Aorta (tissue), 5 donors: ENCODE measurements around the gene SPIRE1. TPM values are rescaled to one million over a fixed set of nuclear protein-coding genes. Genes with fewer than 3 reads are reported as not detected.

Experiments used
- ATAC-seq: fragments of 200-7000 bp; cut with Tn5 transposase; one replicate; pipeline ENCODE4 v1.9.1; 2022; ENCODE audit warnings: moderate library complexity; ENCODE audit not compliant: low FRiP score
- DNase-seq, 2 donors: peaks; one replicate each; pipeline ENCODE4 v3.0.0-alpha.2; 2020
- H3K27ac ChIP-seq, 2 donors: one replicate each; pipeline ENCODE4 v1.5.1; 2013; ENCODE audit warnings: low read length in 2 of 2, mild to moderate bottlenecking in 2 of 2, moderate library complexity in 2 of 2, control low read depth in 1 of 2, inconsistent platforms in 1 of 2, low read depth in 1 of 2
- H3K27me3 ChIP-seq, 2 donors: one replicate each; pipeline ENCODE4 v1.6.1; 2013; ENCODE audit warnings: control low read depth in 1 of 2, low read length in 1 of 2, mild to moderate bottlenecking in 1 of 2, moderate library complexity in 1 of 2; ENCODE audit not compliant: insufficient read depth in 2 of 2, control insufficient read depth in 1 of 2
- H3K36me3 ChIP-seq, 2 donors: one replicate each; pipeline ENCODE4 v1.6.1; 2013; ENCODE audit warnings: control low read depth in 1 of 2, low read length in 1 of 2, mild to moderate bottlenecking in 1 of 2; ENCODE audit not compliant: insufficient read depth in 2 of 2, control insufficient read depth in 1 of 2
- H3K4me1 ChIP-seq, 2 donors: one replicate each; pipeline ENCODE4 v1.6.1; 2013; ENCODE audit warnings: low read length in 2 of 2, control low read depth in 1 of 2, mild to moderate bottlenecking in 1 of 2, moderate library complexity in 1 of 2; ENCODE audit not compliant: insufficient read depth in 2 of 2, control insufficient read depth in 1 of 2
- H3K4me3 ChIP-seq, 2 donors: one replicate each; pipeline ENCODE4 v1.5.1; 2013; ENCODE audit warnings: low read length in 2 of 2, control low read depth in 1 of 2, mild to moderate bottlenecking in 1 of 2
- H3K9me3 ChIP-seq: one replicate; pipeline ENCODE4 v1.6.1; 2013; ENCODE audit warnings: mild to moderate bottlenecking, low read length; ENCODE audit not compliant: control insufficient read depth
- WGBS, 2 donors: extraction: QIAGEN DNeasy Blood & Tissue Kit; methylation state at CpG; one replicate each; pipeline ENCODE4 v1.1.7; 2013; 5-methylcytosine and 5-hydroxymethylcytosine counted together
- intact Hi-C, 2 donors: fragments of 100-400 bp; cut with DNase I; formaldehyde crosslinking; loops; one replicate each; pipeline versions ENCODE4 v1.14.2 to v1.15.0; 2022
- polyA plus RNA-seq, 2 donors: library from polyadenylated mRNA; stranded (reverse); fragments of 200-250 nt; gene quantifications; one replicate each; pipeline ENCODE4 v1.2.3, GENCODE V29; 2013
- total RNA-seq, 2 donors: library from RNA; stranded (reverse); fragmentation: NEBNext Ultra II Directional; extraction: Animal tissue kit (Norgen Biotek cat#: 25700); gene quantifications; one replicate each; pipeline ENCODE4 v1.2.1, GENCODE V29; 2021
- donor health status: healthy with polysubstance abuse.
- donor health status: Bipolar disorder and iron deficiency.
- donor health status: DM: no; HTN: no; CAD: no.
- donor health status: DM: no; HTN: no; CAD: no.
- donor health status: DM: yes; HTN: yes; CAD: no.

SPIRE1 gene
- total and polyA plus RNA-seq, 4 donors = 14.9 to 48.5 (median 28.2) TPM

DNA sequence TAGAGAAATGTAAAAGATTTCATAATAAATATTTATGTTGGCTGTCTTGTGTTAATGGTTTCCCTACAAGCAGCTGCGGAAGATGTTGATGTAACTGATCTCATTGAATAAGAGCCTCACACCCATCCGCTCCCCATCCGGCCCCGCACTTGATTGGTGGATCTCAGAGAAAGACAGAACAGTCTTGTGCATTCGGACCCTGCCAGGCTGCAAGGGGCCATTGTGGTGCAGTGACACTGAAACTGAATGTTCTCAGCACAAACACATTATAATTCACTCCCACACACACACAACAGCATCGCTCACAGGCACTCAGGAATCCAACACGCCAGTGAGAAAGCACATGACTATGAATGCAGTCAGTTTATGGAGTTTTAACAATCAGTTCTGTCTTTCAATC is 202.4 kb downstream of the SPIRE1 start:
- no peaks in the 10 kb centered on the region for H3K4me1 ChIP-seq
- H3K27me3 ChIP-seq = no peaks in the 10 kb centered on the region
- no peak overlapping the region for H3K27ac ChIP-seq
- no peaks in the 10 kb centered on the region for H3K9me3 ChIP-seq
- H3K4me3 ChIP-seq = no peak overlapping the region
- WGBS, 2 donors = 88 to 89% methylated on average over 7 of the region's 7 CpGs
- no peak for ATAC-seq
- intact Hi-C loops = no loop called here
- H3K36me3 ChIP-seq = no peaks in the 10 kb centered on the region
- no peak for DNase-seq

DNA sequence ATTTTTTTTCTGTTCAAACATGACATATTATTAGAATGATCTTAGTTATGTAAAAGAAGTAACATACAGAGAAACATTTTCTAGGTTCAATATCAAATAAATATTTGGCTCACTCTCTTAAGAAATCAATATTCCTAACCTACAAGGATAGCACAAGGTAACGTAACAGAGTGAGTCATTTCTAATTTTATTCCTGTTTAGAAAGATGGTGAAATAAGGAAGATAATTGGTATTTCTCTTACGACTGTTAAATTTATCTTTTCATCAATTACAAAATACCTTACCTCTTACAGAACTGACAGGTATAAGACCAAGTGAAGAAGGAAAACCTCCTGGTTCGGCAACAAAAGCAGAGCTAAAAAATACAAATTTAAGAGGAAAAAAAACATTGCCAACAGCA is 205.1 kb downstream of the SPIRE1 start:
- no peaks in the 10 kb centered on the region for H3K27me3 ChIP-seq
- no peak overlapping the region for H3K4me3 ChIP-seq
- no peak overlapping the region for H3K27ac ChIP-seq
- intact Hi-C loops = no loop called here
- H3K36me3 ChIP-seq = peaks cover 0 to 6% of the 10 kb centered on the region in 2 donors
- DNase-seq = no peak
- no peaks in the 10 kb centered on the region for H3K4me1 ChIP-seq
- WGBS, 2 donors = 88 to 91% methylated on average over 3 of the region's 3 CpGs
- ATAC-seq = no peak
- H3K9me3 ChIP-seq = no peaks in the 10 kb centered on the region

DNA sequence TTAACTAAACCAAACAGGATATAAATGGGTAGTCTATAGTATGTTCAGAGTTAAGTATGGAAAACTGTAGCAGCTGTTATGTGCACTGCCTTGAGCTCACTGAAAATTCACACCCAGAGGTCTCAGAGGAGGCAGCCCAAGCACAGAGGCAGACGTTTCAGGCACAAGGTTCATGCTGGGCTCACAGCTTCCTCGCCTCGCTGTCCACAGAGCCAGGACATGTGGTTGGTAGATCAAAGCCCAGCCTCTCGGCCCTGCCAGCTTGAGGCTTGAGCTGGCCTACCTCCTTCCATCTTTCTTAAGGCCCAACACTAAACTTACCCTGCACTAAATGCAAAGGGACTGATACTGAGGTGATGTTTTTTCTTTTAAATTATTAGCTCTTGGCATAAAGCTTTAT is 206.5 kb downstream of the SPIRE1 start:
- Histone ChIP-seq H3K4me1 (no peaks in the 10 kb centered on the region), H3K27ac (no peak overlapping the region), H3K36me3 (peaks cover 0 to 8% of the 10 kb centered on the region in 2 donors), H3K9me3 (no peaks in the 10 kb centered on the region), H3K27me3 (no peaks in the 10 kb centered on the region), H3K4me3 (no peak overlapping the region)
- intact Hi-C loops = no loop called here
- ATAC-seq (no peak), DNase-seq (no peak)
- 56 to 64% methylated on average over 4 of the region's 4 CpGs for WGBS, 2 donors

DNA sequence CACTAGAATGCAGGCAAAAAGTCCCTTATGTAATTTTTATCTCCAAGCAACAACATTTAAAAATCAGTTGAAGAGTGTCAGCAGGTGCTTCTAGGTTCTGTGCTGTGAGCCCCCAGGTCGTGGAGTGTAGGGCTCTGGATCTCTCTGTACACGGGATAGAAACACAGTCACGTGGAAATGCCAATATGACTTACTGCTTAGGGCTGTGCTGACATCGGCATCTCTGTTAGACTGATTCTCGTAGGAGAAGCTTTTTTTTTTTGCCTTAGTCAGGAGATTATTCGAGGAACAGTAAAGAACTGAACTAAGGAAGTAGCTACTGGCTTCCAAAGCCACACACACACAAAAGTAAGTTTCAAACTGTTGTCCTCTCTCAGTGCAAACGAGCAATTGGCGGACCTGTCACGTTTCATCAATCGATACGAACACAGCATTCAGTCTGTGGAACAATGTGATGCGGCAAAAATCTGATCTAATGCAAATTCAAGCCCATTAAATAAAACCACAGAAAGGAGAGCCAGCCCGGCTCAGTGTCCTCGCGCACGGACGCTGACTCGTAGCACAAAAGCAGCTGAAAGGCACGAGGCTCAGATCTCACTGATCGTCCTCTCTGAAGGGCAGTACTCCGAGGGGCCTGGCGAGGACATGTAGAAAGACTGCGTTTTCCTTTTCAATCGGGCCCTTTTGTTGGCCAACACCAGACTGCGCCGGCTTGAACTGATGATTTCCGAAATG is 208.7 kb downstream of the SPIRE1 start:
- H3K4me1 ChIP-seq = no peaks in the 10 kb centered on the region
- H3K36me3 ChIP-seq = peaks cover 3 to 8% of the 10 kb centered on the region in 2 donors
- H3K27ac ChIP-seq = no peak overlapping the region
- peak in 1 of 2 donors; percentile 65 for DNase-seq
- WGBS, 2 donors = 90 to 91% methylated on average over 27 of the region's 27 CpGs
- intact Hi-C loops = no loop called here
- ATAC-seq = no peak
- no peak overlapping the region for H3K4me3 ChIP-seq
- H3K27me3 ChIP-seq = no peaks in the 10 kb centered on the region
- H3K9me3 ChIP-seq = no peaks in the 10 kb centered on the region

DNA sequence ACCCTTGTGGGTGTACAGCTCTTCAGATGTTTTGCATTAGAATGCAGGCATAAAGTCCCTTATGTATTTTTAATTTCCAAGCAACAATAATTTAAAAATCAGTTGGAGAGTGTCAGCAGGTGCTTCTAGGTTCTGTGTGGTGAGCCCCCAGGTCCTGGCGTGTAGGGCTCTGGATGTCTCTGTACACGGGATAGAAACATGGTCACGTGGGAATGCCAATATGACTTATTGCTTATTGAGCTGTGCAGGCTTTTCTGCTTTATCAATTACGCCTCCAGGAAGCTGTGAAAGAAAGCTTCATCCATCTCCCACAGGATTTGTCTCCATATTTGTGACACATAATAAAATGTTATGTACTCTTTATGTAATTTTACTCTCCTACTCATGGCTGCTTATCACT is 212.4 kb downstream of the SPIRE1 start:
- no peak overlapping the region for H3K27ac ChIP-seq
- no peak overlapping the region for H3K4me3 ChIP-seq
- peaks cover 3 to 8% of the 10 kb centered on the region in 2 donors for H3K36me3 ChIP-seq
- intact Hi-C loops = no loop called here
- WGBS, 2 donors = 95 to 98% methylated on average over 4 of the region's 4 CpGs
- no peaks in the 10 kb centered on the region for H3K9me3 ChIP-seq
- no peak for ATAC-seq
- no peak for DNase-seq
- H3K4me1 ChIP-seq = no peaks in the 10 kb centered on the region
- H3K27me3 ChIP-seq = no peaks in the 10 kb centered on the region

DNA sequence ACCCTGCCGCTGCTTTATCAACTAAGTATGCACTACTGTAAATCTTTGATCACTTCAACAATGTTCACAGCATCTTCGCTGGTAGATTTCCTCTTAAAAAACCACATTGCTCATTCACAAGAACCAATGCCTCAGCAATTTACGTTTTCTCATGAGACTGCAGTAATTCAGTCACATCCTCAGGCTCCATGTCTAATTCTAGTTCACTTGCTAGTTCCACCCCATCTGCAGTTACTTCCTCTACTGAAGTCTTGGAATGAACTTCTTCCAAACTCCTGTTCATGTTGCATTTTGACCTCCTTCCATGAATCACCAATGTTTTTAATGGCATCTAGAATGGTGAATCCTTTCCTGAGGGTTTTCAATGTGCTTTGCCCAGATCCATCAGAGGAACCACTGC is 214.4 kb downstream of the SPIRE1 start:
- Histone ChIP-seq H3K27ac (no peak overlapping the region), H3K4me3 (no peak overlapping the region), H3K27me3 (no peaks in the 10 kb centered on the region), H3K9me3 (no peaks in the 10 kb centered on the region), H3K4me1 (no peaks in the 10 kb centered on the region), H3K36me3 (peaks cover 2 to 9% of the 10 kb centered on the region in 2 donors)
- intact Hi-C loops = no loop called here
- ATAC-seq = no peak
- no peak for DNase-seq
- 93 to 97% methylated on average over 3 of the region's 3 CpGs for WGBS, 2 donors

DNA sequence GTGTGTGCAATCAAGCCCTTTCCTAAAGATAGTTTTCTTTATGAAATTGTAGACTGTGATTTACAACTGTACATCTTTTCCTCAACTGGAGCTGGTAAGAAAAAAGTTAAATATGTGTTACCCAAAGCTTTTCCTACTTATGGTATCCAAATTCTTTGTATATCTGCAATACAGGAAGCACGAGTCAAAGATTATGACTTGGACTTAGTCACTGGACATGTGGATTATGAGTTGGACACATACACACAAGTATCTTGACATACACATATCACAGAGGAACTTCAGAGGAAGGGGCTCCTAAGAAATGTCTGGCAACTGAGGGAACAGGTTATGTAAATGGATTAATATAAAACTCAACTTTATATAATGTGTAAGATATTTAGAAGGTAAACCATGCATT is 215.0 kb downstream of the SPIRE1 start:
- no peak for ATAC-seq
- H3K4me3 ChIP-seq = no peak overlapping the region
- no peak for DNase-seq
- H3K27me3 ChIP-seq = no peaks in the 10 kb centered on the region
- H3K9me3 ChIP-seq = no peaks in the 10 kb centered on the region
- peaks cover 2 to 9% of the 10 kb centered on the region in 2 donors for H3K36me3 ChIP-seq
- WGBS, 2 donors = 47 to 49% methylated on average over 1 of the region's 1 CpG
- H3K27ac ChIP-seq = no peak overlapping the region
- H3K4me1 ChIP-seq = no peaks in the 10 kb centered on the region
- intact Hi-C loops = no loop called here

DNA sequence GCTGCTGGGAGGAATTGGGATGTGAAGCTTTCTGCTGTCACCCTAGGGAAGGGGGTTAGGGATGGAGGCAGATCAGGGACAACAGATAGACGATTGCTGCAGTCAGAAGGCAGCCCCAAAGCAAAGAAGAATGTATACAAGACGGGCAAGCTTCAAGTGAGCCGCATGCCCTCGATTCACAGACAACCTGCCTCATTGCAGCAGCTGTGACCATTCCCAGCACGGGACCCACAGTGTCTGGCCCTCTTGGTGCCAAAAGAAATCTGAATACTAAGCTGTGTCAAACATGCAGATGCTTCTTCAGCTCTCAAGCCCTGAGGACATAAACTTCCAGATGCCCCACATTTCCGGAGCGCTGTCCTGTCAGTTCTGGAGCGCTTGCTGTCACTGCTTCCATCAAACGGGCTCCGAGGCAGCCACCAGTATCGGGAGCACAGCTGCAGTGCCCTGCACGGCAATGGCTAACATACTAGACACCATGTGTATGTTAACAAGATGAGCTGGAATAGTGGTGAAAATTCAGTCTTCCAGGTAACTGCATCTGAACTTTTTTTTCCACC is 216.4 kb downstream of the SPIRE1 start:
- H3K9me3 ChIP-seq = no peaks in the 10 kb centered on the region
- ATAC-seq (no peak), DNase-seq (no peak)
- intact Hi-C loops = no loop called here
- no peak overlapping the region for H3K4me3 ChIP-seq
- 90 to 91% methylated on average over 12 of the region's 12 CpGs for WGBS, 2 donors
- H3K4me1 ChIP-seq = no peaks in the 10 kb centered on the region
- peaks cover 0 to 9% of the 10 kb centered on the region in 2 donors for H3K36me3 ChIP-seq
- H3K27me3 ChIP-seq = no peaks in the 10 kb centered on the region
- H3K27ac ChIP-seq = no peak overlapping the region

DNA sequence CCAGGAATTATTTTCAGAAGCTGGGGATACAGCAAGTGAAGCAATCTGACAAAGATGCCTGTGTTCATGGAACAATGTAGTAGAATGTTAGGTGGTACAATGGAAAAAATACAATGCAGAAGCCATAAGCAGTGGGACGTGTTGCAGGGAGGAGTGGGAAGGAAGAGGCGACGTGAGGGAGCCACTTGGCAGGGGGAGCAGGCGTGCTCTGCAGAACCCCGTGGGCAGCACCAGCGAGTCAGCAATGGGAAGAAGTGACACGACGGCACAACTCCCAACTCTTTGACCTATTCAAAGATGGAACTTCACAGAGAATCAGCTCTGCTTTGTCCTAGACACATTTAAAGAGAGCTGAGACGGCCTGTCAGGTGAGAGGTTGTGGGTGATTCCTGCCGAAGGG is 219.7 kb downstream of the SPIRE1 start:
- ATAC-seq = no peak
- Histone ChIP-seq H3K27me3 (no peaks in the 10 kb centered on the region), H3K36me3 (peaks cover 0 to 6% of the 10 kb centered on the region in 2 donors), H3K27ac (no peak overlapping the region), H3K4me3 (no peak overlapping the region), H3K9me3 (no peaks in the 10 kb centered on the region), H3K4me1 (no peaks in the 10 kb centered on the region)
- no peak for DNase-seq
- 87 to 90% methylated on average over 10 of the region's 10 CpGs for WGBS, 2 donors
- intact Hi-C loops = loop anchor here in 1 of 2 donors (10.0 kb wide), 1 partner anchor 47 kb away; no protein-coding TSS in a partner anchor
